BJ (cell line): ENCODE measurements around the gene SH2D7. TPM values are rescaled to one million over a fixed set of nuclear protein-coding genes. Genes with fewer than 3 reads are reported as not detected.

Source experiments
- CTCF ChIA-PET: fragments of 350-600 bp; formaldehyde crosslinking; extraction: SDS; loops from one replicate; lab custom pipeline; 2021; ENCODE audit warnings: antibody characterized with exemption, inconsistent platforms; lab: Yijun Ruan, JAX
- POLR2A ChIA-PET: fragments of 300-600 bp; sonication (Branson Sonifier 250); formaldehyde crosslinking; extraction: SDS; loops from one replicate; lab custom pipeline; 2021; ENCODE audit warnings: antibody characterized with exemption; lab: Charles Lee
- DNase-seq: peaks from one replicate; pipeline ENCODE4 v3.0.0-alpha.2; 2011; ENCODE audit warnings: low read depth
- H3K27me3 ChIP-seq: 2 replicates; pipeline ENCODE4 v1.6.0; 2011; ENCODE audit warnings: low read length; ENCODE audit not compliant: control insufficient read depth, insufficient read depth
- H3K36me3 ChIP-seq: 2 replicates; pipeline ENCODE4 v1.5.1; 2011; ENCODE audit warnings: low read length; ENCODE audit not compliant: control insufficient read depth, insufficient read depth
- H3K4me3 ChIP-seq: 2 replicates; pipeline ENCODE4 v1.5.1; 2011; ENCODE audit warnings: low read depth, mild to moderate bottlenecking, control low read depth, low read length
- CTCF ChIP-seq: IDR thresholded peaks from 2 replicates; pipeline ENCODE4 v1.5.1; 2011; ENCODE audit warnings: low read depth, mild to moderate bottlenecking, control low read depth, inconsistent platforms, low read length, moderate library complexity; ENCODE audit not compliant: insufficient read depth
- polyA plus RNA-seq: library from polyadenylated mRNA; depleted of rRNA; stranded (reverse); fragments of >200 nt; gene quantifications from 2 replicates; pipeline ENCODE4 v1.2.3, GENCODE V29; 2011

SH2D7 gene
- polyA plus RNA-seq, 1 experiment = not detected

GRCh38 chr15:78139578-78139977 lies 47.2 kb downstream of the SH2D7 start:
- ChIA-PET CTCF (interaction anchor here (1.1 to 3.5 kb wide), 5 partner anchors 9 to 101 kb away, joined by 3 to 14 read pairs (median 10); partner anchors contain the start of gene IDH3A), POLR2A (interaction anchor here (0.5 kb wide), 1 partner anchor 318 kb away, joined by 3 read pairs; no protein-coding TSS in a partner anchor)
- no peak overlapping the region for H3K4me3 ChIP-seq
- H3K27me3 ChIP-seq = no peaks in the 10 kb centered on the region
- TF ChIP-seq CTCF = no peak
- no peaks in the 10 kb centered on the region for H3K36me3 ChIP-seq
- no peak for DNase-seq

GRCh38 chr15:78140292-78140691 lies 47.9 kb downstream of the SH2D7 start:
- DNase-seq = no peak
- TF ChIP-seq CTCF = no peak
- ChIA-PET CTCF (interaction anchor here (2.7 kb wide), 1 partner anchor 10 kb away, joined by 10 read pairs; no protein-coding TSS in a partner anchor), POLR2A (no interaction called here)
- H3K4me3 ChIP-seq = no peak overlapping the region
- H3K36me3 ChIP-seq = no peaks in the 10 kb centered on the region
- H3K27me3 ChIP-seq = no peaks in the 10 kb centered on the region

- no peak for DNase-seq
- CTCF ChIA-PET = interaction anchor here (0.5 kb wide), 1 partner anchor 232 kb away, joined by 4 read pairs; no protein-coding TSS in a partner anchor
These were observed 50.0 kb downstream of the SH2D7 start for GRCh38 chr15:78142332-78142731.

GRCh38 chr15:78146425-78147154 lies 54.2 kb downstream of the SH2D7 start:
- POLR2A ChIA-PET = no interaction called here
- Histone ChIP-seq H3K36me3 (no peaks in the 10 kb centered on the region), H3K4me3 (no peak overlapping the region), H3K27me3 (no peaks in the 10 kb centered on the region)
- no peak for DNase-seq
- CTCF ChIA-PET = interaction anchor here (2.6 to 4.4 kb wide), 2 partner anchors 8 to 15 kb away, joined by 11 to 22 read pairs; partner anchors contain the start of gene CIB2
- TF ChIP-seq CTCF = no peak

More at GRCh38 chr15:78142332-78142731, 50.0 kb downstream of the SH2D7 start:
- Histone ChIP-seq H3K36me3 (no peaks in the 10 kb centered on the region), H3K27me3 (no peaks in the 10 kb centered on the region), H3K4me3 (no peak overlapping the region)
- TF ChIP-seq CTCF = no peak
- POLR2A ChIA-PET = no interaction called here

GRCh38 chr15:78147566-78147965 lies 55.2 kb downstream of the SH2D7 start:
- no peak for DNase-seq
- H3K27me3 ChIP-seq = no peaks in the 10 kb centered on the region
- H3K36me3 ChIP-seq = no peaks in the 10 kb centered on the region
- CTCF ChIA-PET = interaction anchor here (2.6 to 4.4 kb wide), 2 partner anchors 9 to 16 kb away, joined by 11 to 22 read pairs; partner anchors contain the start of gene CIB2
- H3K4me3 ChIP-seq = no peak overlapping the region
- TF ChIP-seq CTCF = no peak
- POLR2A ChIA-PET = no interaction called here
